Lower leg skin (tissue), 4 donors: ENCODE data around the gene HSD17B4. TPM values are rescaled to one million over a fixed set of nuclear protein-coding genes. Genes with fewer than 3 reads are reported as not detected.
"Not testable (repeated sequence)": the region's sequence is repeated elsewhere in the genome, so short reads cannot be mapped to it uniquely, and the experiment has no call there.

Experiments
- DNase-seq, 2 donors: peaks; one replicate each; pipeline ENCODE4 v3.0.0-alpha.2; 2019; ENCODE audit warnings: low spot score in 2 of 2
- H3K4me3 ChIP-seq: fragments of 200-600 bp; sonication (generic); 2 replicates; pipeline ENCODE4 v1.5.1; 2017; ENCODE audit warnings: mild to moderate bottlenecking, low read depth; ENCODE audit not compliant: poor library complexity, severe bottlenecking
- CTCF ChIP-seq, 3 donors: fragments of 450-650 bp; IDR thresholded peaks; one replicate each; pipeline ENCODE4 v1.5.1; 2016; ENCODE audit warnings: antibody characterized with exemption in 3 of 3, mild to moderate bottlenecking in 3 of 3, moderate library complexity in 2 of 3
- POLR2A ChIP-seq, 2 donors: fragments of 450-650 bp; IDR thresholded peaks; one replicate each; pipeline ENCODE4 v1.6.1; 2016 to 2017; ENCODE audit warnings: antibody characterized with exemption in 2 of 2, mild to moderate bottlenecking in 1 of 2, moderate library complexity in 1 of 2
- WGBS, 2 donors: methylation state at CpG; one replicate each; pipeline ENCODE4 v1.1.5; 2018; 5-methylcytosine and 5-hydroxymethylcytosine counted together
- intact Hi-C: fragments of 100-400 bp; cut with DNase I; formaldehyde crosslinking; loops from one replicate; pipeline ENCODE4 v1.15.0; 2023; ENCODE audit warnings: low total_unique reads
- total RNA-seq, 4 donors: library from RNA; depleted of rRNA; stranded (reverse); fragments of >200 nt; gene quantifications; one replicate each; pipeline ENCODE4 v1.1.0, GENCODE V29; 2016

HSD17B4 gene
- total RNA-seq, 4 donors from 2014 or later = 88.6 to 176 (median 132) TPM

DNA sequence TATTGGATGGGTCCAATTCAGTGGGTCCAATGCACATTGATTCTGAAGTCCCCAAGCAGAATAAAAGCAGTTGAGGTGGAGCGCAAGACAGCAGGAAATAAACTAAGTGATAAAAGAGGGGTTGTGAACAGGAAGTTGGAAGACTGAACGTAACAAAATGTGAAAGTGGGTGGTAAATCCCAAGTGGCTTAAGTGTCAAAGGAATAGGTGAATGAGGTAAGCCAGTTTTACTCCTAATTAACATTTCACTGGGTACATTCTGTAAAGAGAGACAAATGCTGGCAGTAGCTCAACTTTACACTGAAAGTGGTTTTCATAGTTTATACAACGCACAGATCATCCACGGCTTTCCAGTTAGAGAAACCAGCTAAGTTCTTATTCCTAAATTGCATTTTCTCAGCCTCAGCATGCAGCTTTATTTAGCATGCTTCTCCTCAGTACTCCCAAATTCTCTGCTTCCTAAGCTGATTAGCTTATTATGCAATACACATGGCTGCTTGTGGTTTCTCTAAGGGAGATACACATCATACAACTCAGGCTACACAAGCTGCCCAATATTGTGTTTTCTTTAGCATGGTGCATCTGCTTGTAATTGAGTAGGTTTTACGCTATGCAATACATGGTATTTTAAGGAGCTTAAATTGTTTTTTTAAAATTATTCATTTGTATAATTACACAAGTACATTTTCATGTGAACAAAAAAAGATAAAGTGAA, 34.2 kb upstream of the HSD17B4 start:
- H3K4me3 ChIP-seq = no peak overlapping the region
- TF ChIP-seq CTCF (IDR thresholded peaks at IDR 0.05) = no peak
- no peak for TF ChIP-seq POLR2A (IDR thresholded peaks at IDR 0.05)
- intact Hi-C loops = no loop called here
- WGBS, 2 donors = 41 to 52% methylated on average over 5 of the region's 5 CpGs
- no peak for DNase-seq

DNA sequence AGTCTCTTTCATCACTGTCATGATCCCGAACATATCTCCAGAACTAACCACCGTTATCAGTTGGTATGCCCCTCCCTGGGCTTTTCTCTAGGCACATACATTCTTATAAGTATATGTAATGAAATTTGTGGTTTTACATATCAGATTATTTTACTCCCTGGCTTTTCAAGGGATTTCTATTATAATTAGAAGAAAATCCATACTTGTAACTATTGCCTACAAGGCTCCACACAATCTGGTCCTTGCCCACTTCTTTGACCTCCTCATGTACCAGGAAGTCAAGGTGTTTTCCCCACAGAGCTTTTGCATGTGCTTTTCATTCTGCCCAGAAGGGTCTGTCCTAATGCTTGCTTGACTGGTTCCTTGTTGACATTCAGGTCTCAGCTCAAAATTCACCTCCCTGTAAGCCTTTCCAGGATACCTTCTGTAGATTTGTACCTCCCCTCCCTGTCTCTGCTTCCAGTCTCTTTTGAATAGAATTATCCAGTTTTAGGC, 33.6 kb upstream of the HSD17B4 start:
- no peak for DNase-seq
- 31 to 34% methylated on average over 2 of the region's 2 CpGs for WGBS, 2 donors
- no peak overlapping the region for H3K4me3 ChIP-seq
- no peak for TF ChIP-seq CTCF (IDR thresholded peaks at IDR 0.05)
- no peak for TF ChIP-seq POLR2A (IDR thresholded peaks at IDR 0.05)
- intact Hi-C loops = no loop called here

DNA sequence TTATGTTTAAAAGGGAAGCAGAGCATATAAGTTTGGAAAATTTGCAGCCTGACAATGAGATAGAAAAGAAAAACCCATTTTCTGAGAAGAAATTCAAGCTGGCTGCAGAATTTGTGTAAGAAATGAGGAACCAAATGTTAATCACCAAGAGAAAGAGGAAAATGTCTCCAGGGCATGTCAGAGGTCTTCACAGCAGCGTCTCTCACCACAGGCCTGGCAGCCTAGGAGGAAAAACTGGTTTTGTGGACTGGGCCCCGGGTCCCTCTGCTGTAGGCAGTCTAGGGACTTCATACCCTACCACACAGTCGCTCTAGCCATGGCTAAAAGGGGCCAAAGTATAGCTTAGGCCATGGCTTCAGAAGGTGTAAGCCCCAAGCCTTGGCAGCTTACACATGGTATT, 32.1 kb upstream of the HSD17B4 start:
- TF ChIP-seq CTCF (IDR thresholded peaks at IDR 0.05) (no peak), POLR2A (IDR thresholded peaks at IDR 0.05) (no peak)
- WGBS, 2 donors = 35 to 51% methylated on average over 3 of the region's 3 CpGs
- no peak for DNase-seq
- intact Hi-C loops = no loop called here
- no peak overlapping the region for H3K4me3 ChIP-seq

DNA sequence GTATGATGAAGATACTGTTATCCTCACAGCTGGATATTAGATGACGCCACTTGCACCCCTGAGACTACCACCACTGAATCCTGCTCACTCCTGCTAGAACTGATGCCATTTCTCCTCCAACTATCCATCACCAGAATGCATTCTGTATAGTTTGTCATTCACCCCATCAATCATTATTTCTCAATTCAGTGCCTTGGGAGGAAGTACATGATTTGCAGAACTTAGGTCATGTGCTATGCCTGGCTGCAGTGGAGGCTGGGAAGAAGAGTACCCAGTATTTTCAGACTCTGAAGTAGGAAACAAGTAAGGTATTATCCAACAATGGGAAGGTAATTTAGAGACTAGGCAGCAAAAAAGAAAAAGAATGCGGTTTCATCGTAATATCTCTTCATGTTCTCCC, 26.2 kb upstream of the HSD17B4 start:
- intact Hi-C loops = no loop called here
- no peak for DNase-seq
- 96 to 97% methylated on average over 3 of the region's 3 CpGs for WGBS, 2 donors
- no peak overlapping the region for H3K4me3 ChIP-seq
- TF ChIP-seq CTCF (IDR thresholded peaks at IDR 0.05) (no peak), POLR2A (IDR thresholded peaks at IDR 0.05) (no peak)

DNA sequence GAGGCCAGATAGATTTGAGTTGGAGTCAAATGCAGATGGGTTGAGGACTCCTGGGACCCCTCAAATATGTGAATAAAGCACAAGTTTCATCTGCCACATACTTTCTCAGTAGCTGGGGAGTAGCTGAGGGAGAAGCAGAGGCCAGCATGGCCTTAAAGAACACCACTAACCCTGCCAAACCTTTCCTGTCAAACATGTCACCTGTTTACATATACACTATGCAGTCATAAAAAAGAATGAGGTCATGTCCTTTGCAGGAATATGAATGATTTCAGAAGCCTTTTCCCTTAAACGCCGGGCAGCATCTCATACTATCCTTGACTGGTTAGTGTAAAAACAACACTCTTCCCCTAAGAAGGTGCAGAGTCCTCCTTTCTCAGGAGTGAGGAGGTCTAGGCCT, 25.2 kb upstream of the HSD17B4 start:
- 72 to 78% methylated on average over 2 of the region's 2 CpGs for WGBS, 2 donors

GRCh38 chr5:119427596-119427995, 24.7 kb upstream of the HSD17B4 start:
- WGBS, 2 donors = 45 to 48% methylated on average over 4 of the region's 4 CpGs
- H3K4me3 ChIP-seq, intact Hi-C loops, DNase-seq: not testable (repeated sequence)

More for the DNA sequence above, 25.2 kb upstream of the HSD17B4 start:
- DNase-seq = no peak
- TF ChIP-seq CTCF (IDR thresholded peaks at IDR 0.05) (no peak), POLR2A (IDR thresholded peaks at IDR 0.05) (no peak)
- intact Hi-C loops = no loop called here
- H3K4me3 ChIP-seq = no peak overlapping the region

- intact Hi-C loops, H3K4me3 ChIP-seq, DNase-seq: not testable (repeated sequence)
- WGBS, 2 donors = 52 to 80% methylated on average over 1 of the region's 1 CpG
Measured at GRCh38 chr5:119428166-119428565, 24.1 kb upstream of the HSD17B4 start.

DNA sequence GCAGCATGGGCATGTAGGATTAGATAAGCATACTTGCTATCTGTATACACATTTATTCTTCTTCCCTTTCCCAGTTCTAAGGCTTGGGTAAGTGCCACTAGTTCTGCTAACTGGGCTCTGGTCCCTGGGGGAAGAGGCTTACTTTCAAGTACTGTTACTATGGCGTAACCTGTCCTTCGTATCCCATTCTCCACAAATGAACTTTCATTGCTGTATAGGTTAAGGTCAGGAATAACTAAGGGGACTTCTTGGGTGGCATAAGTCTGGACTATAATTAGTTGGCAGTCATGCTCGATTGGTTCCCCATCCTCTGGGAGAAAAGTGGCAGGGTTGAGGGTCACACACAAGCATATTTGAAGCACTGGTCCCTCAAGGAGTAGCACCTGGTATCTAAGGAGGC, 23.7 kb upstream of the HSD17B4 start:
- intact Hi-C loops, H3K4me3 ChIP-seq, DNase-seq: not testable (repeated sequence)
- 63 to 83% methylated on average over 3 of the region's 3 CpGs for WGBS, 2 donors

DNA sequence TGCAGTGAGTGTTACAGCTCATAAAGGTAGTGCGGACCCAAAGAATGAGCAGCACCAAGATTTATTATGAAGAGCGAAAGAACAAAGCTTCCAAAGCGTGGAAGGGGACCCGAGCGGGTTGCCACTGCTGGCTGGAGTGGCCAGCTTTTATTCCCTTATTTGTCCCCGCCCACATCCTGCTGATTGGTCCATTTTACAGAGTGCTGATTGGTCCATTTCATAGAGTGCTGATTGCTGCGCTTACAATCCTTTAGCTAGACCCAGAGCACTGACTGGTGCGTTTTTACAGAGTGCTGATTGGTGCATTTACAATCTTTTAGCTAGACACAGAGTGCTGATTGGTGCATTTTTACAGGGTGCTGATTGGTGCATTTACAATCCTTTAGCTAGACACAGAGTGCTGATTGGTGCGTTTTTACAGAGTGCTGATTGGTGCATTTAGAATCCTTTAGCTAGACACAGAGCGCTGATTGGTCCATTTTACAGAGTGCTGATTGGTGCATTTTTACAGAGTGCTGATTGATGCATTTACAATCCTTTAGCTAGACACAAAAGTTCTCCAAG, 19.5 kb upstream of the HSD17B4 start:
- not testable (repeated sequence) for H3K4me3 ChIP-seq

More for the DNA sequence above, 19.5 kb upstream of the HSD17B4 start:
- DNase-seq, intact Hi-C loops: not testable (repeated sequence)
- 89 to 92% methylated on average over 10 of the region's 10 CpGs for WGBS, 2 donors
